ENCODE measurements around the gene PRSS8. TPM values are rescaled to one million over a fixed set of nuclear protein-coding genes. Genes with fewer than 3 reads are reported as not detected.
"Not testable (repeated sequence)": the region's sequence is repeated elsewhere in the genome, so short reads cannot be mapped to it uniquely, and the experiment has no call there.

The PRSS8 gene
- polyA plus RNA-seq, 3 donors, result 0.15 TPM; not detected in 2

GRCh38 chr16:31138621-31139578, 3.4 kb upstream of the PRSS8 start:
- 89% methylated on average over 12 of the region's 27 CpGs for WGBS (ENCODE audit: insufficient coverage)
- H3K27ac Mint-ChIP-seq, result peak overlapping the region in 1 of 7 donors; percentile 16

GRCh38 chr16:31136822-31137499, 1.4 kb upstream of the PRSS8 start:
- H3K27ac ChIP-seq (ENCODE audit: low read depth in 1 of 2, low read length in 2 of 2); H4K20me1 ChIP-seq (ENCODE audit: insufficient read depth, low read length); intact Hi-C loops (cut with micrococcal nuclease); H3K4me3 ChIP-seq (replicated peaks in 1 of 3; ENCODE audit: low read depth in 2 of 3, low read length in 3 of 3); H2AFZ ChIP-seq (ENCODE audit: insufficient read depth, low read depth, low read length, poor library complexity, severe bottlenecking); H3K4me2 ChIP-seq (replicated peaks; ENCODE audit: extremely low read depth, low read length, poor library complexity, severe bottlenecking); H3K9me3 ChIP-seq (replicated peaks in 1 of 2; ENCODE audit: control insufficient read depth in 1 of 2, insufficient read depth in 1 of 2, low read length in 2 of 2); H3K27me3 Mint-ChIP-seq (ENCODE audit: low read depth in 3 of 3); H3K27ac Mint-ChIP-seq; H3K4me3 Mint-ChIP-seq; DNase-seq; H3K9me3 Mint-ChIP-seq; H3K79me2 ChIP-seq (ENCODE audit: insufficient read depth, low read length); H3K9ac ChIP-seq (ENCODE audit: insufficient read depth, low read length, poor library complexity, severe bottlenecking); H3K27me3 ChIP-seq (ENCODE audit: control insufficient read depth in 2 of 2, insufficient read depth in 2 of 2, low read length in 2 of 2): not testable (repeated sequence)
- 74% methylated on average over 6 of the region's 20 CpGs for WGBS (ENCODE audit: insufficient coverage)
- Histone ChIP-seq H3K4me1 (ENCODE audit: control insufficient read depth in 1 of 2, insufficient read depth in 2 of 2, low read length in 2 of 2) (peaks cover 42 to 57% of the 10 kb centered on the region in 2 donors), H3K36me3 (replicated peaks in 1 of 2; ENCODE audit: control insufficient read depth in 1 of 2, insufficient read depth in 2 of 2, low read length in 2 of 2) (peaks cover 11 to 15% of the 10 kb centered on the region in 2 donors)
- Mint-ChIP-seq H3K36me3 (peaks cover 20% of the 10 kb centered on the region in 2 donors), H3K4me1 (peaks cover 42% of the 10 kb centered on the region)

More at GRCh38 chr16:31138621-31139578, 3.4 kb upstream of the PRSS8 start:
- Mint-ChIP-seq H3K36me3 (peaks cover under 1 to 3% of the 10 kb centered on the region in 2 donors), H3K9me3 (peaks cover 0 to 2% (median 0%) of the 10 kb centered on the region in 7 donors), H3K4me1 (peaks cover 39% of the 10 kb centered on the region), H3K27me3 (ENCODE audit: low read depth in 3 of 3) (peaks cover 0 to 1% (median 0%) of the 10 kb centered on the region in 3 donors), H3K4me3 (peak overlapping the region in 1 of 2 donors; percentile 24)
- H3K27me3 ChIP-seq (ENCODE audit: control insufficient read depth in 2 of 2, insufficient read depth in 2 of 2, low read length in 2 of 2), result no peaks in the 10 kb centered on the region
- no peaks in the 10 kb centered on the region for H3K36me3 ChIP-seq (replicated peaks in 1 of 2; ENCODE audit: control insufficient read depth in 1 of 2, insufficient read depth in 2 of 2, low read length in 2 of 2)
- H3K4me2 ChIP-seq (replicated peaks; ENCODE audit: extremely low read depth, low read length, poor library complexity, severe bottlenecking), result no peak overlapping the region
- H4K20me1 ChIP-seq (ENCODE audit: insufficient read depth, low read length), result no peaks in the 10 kb centered on the region
- no peaks in the 10 kb centered on the region for H3K79me2 ChIP-seq (ENCODE audit: insufficient read depth, low read length)
- peaks cover 44 to 58% of the 10 kb centered on the region in 2 donors for H3K4me1 ChIP-seq (ENCODE audit: control insufficient read depth in 1 of 2, insufficient read depth in 2 of 2, low read length in 2 of 2)
- no peaks in the 10 kb centered on the region for H3K9me3 ChIP-seq (replicated peaks in 1 of 2; ENCODE audit: control insufficient read depth in 1 of 2, insufficient read depth in 1 of 2, low read length in 2 of 2)
- H3K27ac ChIP-seq (ENCODE audit: low read depth in 1 of 2, low read length in 2 of 2), result no peak overlapping the region
- intact Hi-C loops (cut with micrococcal nuclease), result no loop called here
- no peak for DNase-seq
- no peak overlapping the region for H2AFZ ChIP-seq (ENCODE audit: insufficient read depth, low read depth, low read length, poor library complexity, severe bottlenecking)
- H3K9ac ChIP-seq (ENCODE audit: insufficient read depth, low read length, poor library complexity, severe bottlenecking), result no peak overlapping the region
- TF ChIP-seq CTCF (IDR thresholded peaks at IDR 0.05), result no peak
- no peak overlapping the region for H3K4me3 ChIP-seq (replicated peaks in 1 of 3; ENCODE audit: low read depth in 2 of 3, low read length in 3 of 3)
